ENCODE data around the gene CHST15. TPM values are rescaled to one million over a fixed set of nuclear protein-coding genes. Genes with fewer than 3 reads are reported as not detected.

CHST15 gene
- polyA plus RNA-seq, 1 donor from 2014 or later = 0.79 TPM

GRCh38 chr10:124047427-124048152, 45.8 kb downstream of the CHST15 start:
- Histone ChIP-seq H3K27me3 (ENCODE audit: insufficient read depth, low read depth, low read length) (no peaks in the 10 kb centered on the region), H3K9me3 (ENCODE audit: low read length) (no peaks in the 10 kb centered on the region), H3K4me3 (ENCODE audit: low read length) (no peak overlapping the region), H4K20me1 (ENCODE audit: insufficient read depth) (no peaks in the 10 kb centered on the region), H3K4me2 (ENCODE audit: low read length) (no peak overlapping the region), H3F3A (ENCODE audit: insufficient read depth, low read length, poor library complexity, severe bottlenecking) (no peaks in the 10 kb centered on the region), H3K79me2 (replicated peaks; ENCODE audit: insufficient read depth, low read length) (no peaks in the 10 kb centered on the region), H2AFZ (ENCODE audit: low read depth, low read length) (no peak overlapping the region), H3K9ac (ENCODE audit: low read length) (no peak overlapping the region), H3K27ac (ENCODE audit: low read length) (no peak overlapping the region), H3K36me3 (ENCODE audit: insufficient read depth, low read length) (no peaks in the 10 kb centered on the region), H3K9me2 (ENCODE audit: insufficient read depth, low read length) (no peaks in the 10 kb centered on the region)
- no peak for TF ChIP-seq SMC3 (conservative IDR thresholded peaks at IDR 0.05; ENCODE audit: poor library complexity)
- TF ChIP-seq POLR2AphosphoS5 (IDR thresholded peaks at IDR 0.05) = no peak
- no peak for TF ChIP-seq TAF1 (IDR thresholded peaks at IDR 0.05; ENCODE audit: low read depth)
- TF ChIP-seq MXI1 (conservative IDR thresholded peaks at IDR 0.05; ENCODE audit: poor library complexity, severe bottlenecking) = no peak
- TF ChIP-seq REST (IDR thresholded peaks at IDR 0.05; ENCODE audit: borderline replicate concordance) = no peak
- TF ChIP-seq CTCF (IDR thresholded peaks at IDR 0.05; ENCODE audit: poor library complexity, severe bottlenecking) = no peak
- TF ChIP-seq EZH2 (IDR thresholded peaks at IDR 0.05; ENCODE audit: borderline replicate concordance, insufficient read depth, low read length, poor library complexity, severe bottlenecking) = no peak
- TF ChIP-seq RAD21 (conservative IDR thresholded peaks at IDR 0.05) = no peak
- no peak for TF ChIP-seq EP300 (conservative IDR thresholded peaks at IDR 0.05; ENCODE audit: poor library complexity, severe bottlenecking)

GRCh38 chr10:124045801-124046355, 47.5 kb downstream of the CHST15 start:
- H3K9ac ChIP-seq (ENCODE audit: low read length) = no peak overlapping the region
- no peaks in the 10 kb centered on the region for H4K20me1 ChIP-seq (ENCODE audit: insufficient read depth)
- no peaks in the 10 kb centered on the region for H3K9me3 ChIP-seq (ENCODE audit: low read length)
- H3K79me2 ChIP-seq (replicated peaks; ENCODE audit: insufficient read depth, low read length) = no peaks in the 10 kb centered on the region
- H3K27me3 ChIP-seq (ENCODE audit: insufficient read depth, low read depth, low read length) = no peaks in the 10 kb centered on the region
- H3F3A ChIP-seq (ENCODE audit: insufficient read depth, low read length, poor library complexity, severe bottlenecking) = no peaks in the 10 kb centered on the region
- no peak overlapping the region for H2AFZ ChIP-seq (ENCODE audit: low read depth, low read length)
- no peak overlapping the region for H3K4me3 ChIP-seq (ENCODE audit: low read length)
- no peak overlapping the region for H3K4me2 ChIP-seq (ENCODE audit: low read length)
- H3K9me2 ChIP-seq (ENCODE audit: insufficient read depth, low read length) = no peaks in the 10 kb centered on the region
- no peak overlapping the region for H3K27ac ChIP-seq (ENCODE audit: low read length)
- H3K36me3 ChIP-seq (ENCODE audit: insufficient read depth, low read length) = no peaks in the 10 kb centered on the region
- no peak for TF ChIP-seq RAD21 (conservative IDR thresholded peaks at IDR 0.05)
- no peak for TF ChIP-seq SMC3 (conservative IDR thresholded peaks at IDR 0.05; ENCODE audit: poor library complexity)
- TF ChIP-seq CTCF (IDR thresholded peaks at IDR 0.05; ENCODE audit: poor library complexity, severe bottlenecking) = no peak
- no peak for TF ChIP-seq EP300 (conservative IDR thresholded peaks at IDR 0.05; ENCODE audit: poor library complexity, severe bottlenecking)
- no peak for TF ChIP-seq POLR2AphosphoS5 (IDR thresholded peaks at IDR 0.05)
- no peak for TF ChIP-seq TAF1 (IDR thresholded peaks at IDR 0.05; ENCODE audit: low read depth)
- TF ChIP-seq REST (IDR thresholded peaks at IDR 0.05; ENCODE audit: borderline replicate concordance) = no peak
- TF ChIP-seq EZH2 (IDR thresholded peaks at IDR 0.05; ENCODE audit: borderline replicate concordance, insufficient read depth, low read length, poor library complexity, severe bottlenecking) = no peak
- TF ChIP-seq MXI1 (conservative IDR thresholded peaks at IDR 0.05; ENCODE audit: poor library complexity, severe bottlenecking) = no peak
